ENCODE data around the gene ZNF215.

DNA sequence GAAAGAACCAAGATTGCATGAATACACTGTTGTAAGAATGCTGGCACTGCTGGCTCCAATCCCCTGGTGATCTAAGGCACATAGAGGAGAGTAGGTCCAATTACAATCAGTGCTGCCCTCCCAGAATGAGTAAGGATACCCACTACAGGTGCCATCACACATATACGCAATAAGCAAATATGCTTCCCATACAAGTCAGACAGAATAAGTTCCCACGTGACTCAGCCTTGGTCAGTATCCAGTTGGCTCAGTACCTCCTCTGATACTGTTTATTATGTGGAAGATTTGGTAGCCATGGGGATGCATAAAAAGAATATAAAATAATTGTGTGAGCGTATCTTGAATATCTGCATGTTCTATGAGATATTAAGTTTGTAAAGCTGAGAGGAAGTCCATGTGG lies 14.3 kb upstream of the ZNF215 start:
- TF ChIP-seq SPI1 (IDR thresholded peaks at IDR 0.05; ENCODE audit: low read depth, low read length) (no peak), POLR2AphosphoS5 (IDR thresholded peaks at IDR 0.05; ENCODE audit: low read depth, low read length) (no peak), POLR2A (IDR thresholded peaks at IDR 0.05; ENCODE audit: low read depth, low read length) (no peak), PAX5 (IDR thresholded peaks at IDR 0.05; ENCODE audit: insufficient read depth, low read length, severe bottlenecking) (no peak), TAF1 (IDR thresholded peaks at IDR 0.05; ENCODE audit: low read depth, low read length) (no peak)
